ENCODE measurements around the gene FOXP1. TPM values are rescaled to one million over a fixed set of nuclear protein-coding genes. Genes with fewer than 3 reads are reported as not detected.

Gene FOXP1
- 100 to 1,000 TPM; 108 to 153 TPM for total RNA-seq

- intact Hi-C loops (cut with DNase I, micrococcal nuclease) = loop anchor here (1.0 to 10.0 kb wide), 19 partner anchors 86 to 1261 kb away; partner anchors contain the start of gene SHQ1 (in 1 of the 2)
- CTCF ChIA-PET = interaction anchor here (0.6 to 2.5 kb wide), 2 partner anchors 143 to 504 kb away, joined by 3 to 7 read pairs; no protein-coding TSS in a partner anchor
- peak; percentile 49 for ATAC-seq
Measured at GRCh38 chr3:71583566-71584393, at the start of gene FOXP1. Gene FOXP1 (minus strand): TSS chr3:71583728. CDS start chr3:71198381, 385,347 bp downstream.

GRCh38 chr3:71629711-71630110 is 46.2 kb upstream of the FOXP1 start:
- POLR2A ChIA-PET = no interaction called here
- Mint-ChIP-seq H3K4me3 (no peak overlapping the region), H3K27ac (no peak overlapping the region), H3K4me1 (no peaks in the 10 kb centered on the region), H3K36me3 (ENCODE audit: low read depth) (no peaks in the 10 kb centered on the region), H3K9me3 (ENCODE audit: low read depth) (no peaks in the 10 kb centered on the region), H3K27me3 (no peaks in the 10 kb centered on the region)
- no peak for DNase-seq
- intact Hi-C loops (cut with DNase I, micrococcal nuclease) = no loop called here
- CTCF ChIA-PET = no interaction called here
- no peak for ATAC-seq

More at GRCh38 chr3:71583566-71584393, at the start of gene FOXP1:
- H3K4me1 Mint-ChIP-seq = peaks cover 53% of the 10 kb centered on the region
- peak; percentile 79 for DNase-seq
- H3K9me3 Mint-ChIP-seq (ENCODE audit: low read depth) = no peaks in the 10 kb centered on the region
- peaks cover 14% of the 10 kb centered on the region for H3K36me3 Mint-ChIP-seq (ENCODE audit: low read depth)
- peak within 1 kb of the TSS; percentile 91 for H3K4me3 Mint-ChIP-seq
- POLR2A ChIA-PET = interaction anchor here (0.7 to 2.8 kb wide), 11 partner anchors 162 to 520 kb away, joined by 3 to 20 read pairs (median 3); no protein-coding TSS in a partner anchor
- H3K27me3 Mint-ChIP-seq = no peaks in the 10 kb centered on the region
- H3K27ac Mint-ChIP-seq = peak within 1 kb of the TSS; percentile 95

GRCh38 chr3:71629289-71629688 is 45.8 kb upstream of the FOXP1 start:
- H3K27ac Mint-ChIP-seq = no peak overlapping the region
- ATAC-seq = no peak
- no peak overlapping the region for H3K4me3 Mint-ChIP-seq
- intact Hi-C loops (cut with DNase I, micrococcal nuclease) = no loop called here
- ChIA-PET CTCF (no interaction called here), POLR2A (no interaction called here)
- H3K4me1 Mint-ChIP-seq = no peaks in the 10 kb centered on the region
- no peaks in the 10 kb centered on the region for H3K9me3 Mint-ChIP-seq (ENCODE audit: low read depth)
- no peaks in the 10 kb centered on the region for H3K27me3 Mint-ChIP-seq
- no peaks in the 10 kb centered on the region for H3K36me3 Mint-ChIP-seq (ENCODE audit: low read depth)
- no peak for DNase-seq

GRCh38 chr3:71628522-71628921 is 45.0 kb upstream of the FOXP1 start:
- H3K4me1 Mint-ChIP-seq = no peaks in the 10 kb centered on the region
- ATAC-seq (no peak), DNase-seq (no peak)
- CTCF ChIA-PET = no interaction called here
- no peaks in the 10 kb centered on the region for H3K27me3 Mint-ChIP-seq
- intact Hi-C loops (cut with DNase I, micrococcal nuclease) = no loop called here
- H3K27ac Mint-ChIP-seq = no peak overlapping the region
- POLR2A ChIA-PET = no interaction called here
- no peak overlapping the region for H3K4me3 Mint-ChIP-seq
- no peaks in the 10 kb centered on the region for H3K36me3 Mint-ChIP-seq (ENCODE audit: low read depth)
- H3K9me3 Mint-ChIP-seq (ENCODE audit: low read depth) = no peaks in the 10 kb centered on the region

GRCh38 chr3:71625676-71626075 is 42.1 kb upstream of the FOXP1 start:
- Mint-ChIP-seq H3K4me1 (no peaks in the 10 kb centered on the region), H3K27ac (no peak overlapping the region)
- CTCF ChIA-PET = no interaction called here

GRCh38 chr3:71621825-71622537 is 38.5 kb upstream of the FOXP1 start:
- CTCF ChIA-PET = interaction anchor here (0.6 kb wide), 1 partner anchor 881 kb away, joined by 3 read pairs; no protein-coding TSS in a partner anchor
- POLR2A ChIA-PET = no interaction called here
- Mint-ChIP-seq H3K4me3 (no peak overlapping the region), H3K4me1 (no peaks in the 10 kb centered on the region), H3K27me3 (no peaks in the 10 kb centered on the region), H3K36me3 (ENCODE audit: low read depth) (no peaks in the 10 kb centered on the region), H3K9me3 (ENCODE audit: low read depth) (no peaks in the 10 kb centered on the region), H3K27ac (no peak overlapping the region)
- intact Hi-C loops (cut with DNase I, micrococcal nuclease) = no loop called here
- DNase-seq = no peak
- no peak for ATAC-seq

More at GRCh38 chr3:71625676-71626075, 42.1 kb upstream of the FOXP1 start:
- Mint-ChIP-seq H3K27me3 (no peaks in the 10 kb centered on the region), H3K4me3 (no peak overlapping the region), H3K36me3 (ENCODE audit: low read depth) (no peaks in the 10 kb centered on the region), H3K9me3 (ENCODE audit: low read depth) (no peaks in the 10 kb centered on the region)
- no peak for ATAC-seq
- intact Hi-C loops (cut with DNase I, micrococcal nuclease) = no loop called here
- no peak for DNase-seq
- POLR2A ChIA-PET = no interaction called here

- Mint-ChIP-seq H3K4me3 (no peak overlapping the region), H3K36me3 (ENCODE audit: low read depth) (peaks cover 2% of the 10 kb centered on the region), H3K9me3 (ENCODE audit: low read depth) (no peaks in the 10 kb centered on the region), H3K27ac (no peak overlapping the region), H3K4me1 (peaks cover 6% of the 10 kb centered on the region), H3K27me3 (no peaks in the 10 kb centered on the region)
- DNase-seq (no peak), ATAC-seq (no peak)
- intact Hi-C loops (cut with DNase I, micrococcal nuclease) = no loop called here
- CTCF ChIA-PET = interaction anchor here (1.2 kb wide), 1 partner anchor 9 kb away, joined by 3 read pairs; no protein-coding TSS in a partner anchor
- POLR2A ChIA-PET = no interaction called here
Measured at GRCh38 chr3:71618538-71618937, 35.0 kb upstream of the FOXP1 start.

- DNase-seq = peak; percentile 10
- CTCF ChIA-PET = interaction anchor here (0.7 to 2.0 kb wide), 4 partner anchors 17 to 214 kb away, joined by 3 to 5 read pairs (median 3); no protein-coding TSS in a partner anchor
- H3K36me3 Mint-ChIP-seq (ENCODE audit: low read depth) = peaks cover 2% of the 10 kb centered on the region
Measured at GRCh38 chr3:71616571-71617021, 33.1 kb upstream of the FOXP1 start.

GRCh38 chr3:71614869-71615268 is 31.3 kb upstream of the FOXP1 start:
- Mint-ChIP-seq H3K4me3 (no peak overlapping the region), H3K27ac (no peak overlapping the region), H3K4me1 (peaks cover 6% of the 10 kb centered on the region), H3K9me3 (ENCODE audit: low read depth) (no peaks in the 10 kb centered on the region), H3K27me3 (no peaks in the 10 kb centered on the region), H3K36me3 (ENCODE audit: low read depth) (peaks cover 7% of the 10 kb centered on the region)
- intact Hi-C loops (cut with DNase I, micrococcal nuclease) = no loop called here
- ChIA-PET POLR2A (no interaction called here), CTCF (interaction anchor here (1.0 kb wide), 1 partner anchor 69 kb away, joined by 3 read pairs; no protein-coding TSS in a partner anchor)
- DNase-seq = no peak
- ATAC-seq = no peak

More at GRCh38 chr3:71616571-71617021, 33.1 kb upstream of the FOXP1 start:
- intact Hi-C loops (cut with DNase I, micrococcal nuclease) = no loop called here
- Mint-ChIP-seq H3K4me1 (peaks cover 6% of the 10 kb centered on the region), H3K27ac (no peak overlapping the region), H3K9me3 (ENCODE audit: low read depth) (no peaks in the 10 kb centered on the region), H3K4me3 (no peak overlapping the region), H3K27me3 (no peaks in the 10 kb centered on the region)
- peak; percentile 69 for ATAC-seq
- POLR2A ChIA-PET = interaction anchor here (0.6 kb wide), 1 partner anchor 56 kb away, joined by 3 read pairs; no protein-coding TSS in a partner anchor

GRCh38 chr3:71614426-71614825 is 30.9 kb upstream of the FOXP1 start:
- no peaks in the 10 kb centered on the region for H3K27me3 Mint-ChIP-seq
- POLR2A ChIA-PET = no interaction called here
- H3K27ac Mint-ChIP-seq = no peak overlapping the region
- peaks cover 7% of the 10 kb centered on the region for H3K36me3 Mint-ChIP-seq (ENCODE audit: low read depth)
- H3K4me1 Mint-ChIP-seq = peaks cover 6% of the 10 kb centered on the region
- no peaks in the 10 kb centered on the region for H3K9me3 Mint-ChIP-seq (ENCODE audit: low read depth)
- no peak for ATAC-seq
- CTCF ChIA-PET = no interaction called here
- intact Hi-C loops (cut with DNase I, micrococcal nuclease) = no loop called here
- no peak overlapping the region for H3K4me3 Mint-ChIP-seq
- DNase-seq = no peak

- ChIA-PET POLR2A (no interaction called here), CTCF (interaction anchor here (0.5 kb wide), 1 partner anchor 21 kb away, joined by 4 read pairs; no protein-coding TSS in a partner anchor)
- Mint-ChIP-seq H3K4me3 (no peak overlapping the region), H3K27ac (no peak overlapping the region), H3K27me3 (no peaks in the 10 kb centered on the region), H3K36me3 (ENCODE audit: low read depth) (peaks cover 11% of the 10 kb centered on the region), H3K4me1 (no peaks in the 10 kb centered on the region), H3K9me3 (ENCODE audit: low read depth) (peaks cover 8% of the 10 kb centered on the region)
- ATAC-seq (no peak), DNase-seq (no peak)
- intact Hi-C loops (cut with DNase I, micrococcal nuclease) = no loop called here
Measured at GRCh38 chr3:71611099-71611498, 27.6 kb upstream of the FOXP1 start.

All from activated CD4-positive, alpha-beta T cell treated with anti-CD3 and anti-CD28 coated beads for 36 hours (primary cell).